Measurements from ENCODE around the gene PTCRA. TPM values are rescaled to one million over a fixed set of nuclear protein-coding genes. Genes with fewer than 3 reads are reported as not detected.

PTCRA gene
- total RNA-seq, 1 experiment from 2014 or later: not detected

- Histone ChIP-seq H3K9me2 (ENCODE audit: insufficient read depth) (no peaks in the 10 kb centered on the region), H3K9me3 (ENCODE audit: control insufficient read depth in 1 of 2, insufficient read depth in 1 of 2, low read depth in 1 of 2, low read length in 2 of 2) (no peaks in the 10 kb centered on the region), H3K79me2 (ENCODE audit: insufficient read depth, low read length) (peaks cover 48% of the 10 kb centered on the region), H3K36me3 (ENCODE audit: control insufficient read depth in 1 of 2, insufficient read depth in 2 of 2, low read length in 2 of 2) (peaks cover 25% of the 10 kb centered on the region in 2 experiments; a peak in 3 of 4 replicates), H3K27me3 (ENCODE audit: insufficient read depth, low read length) (no peaks in the 10 kb centered on the region), H3K4me2 (ENCODE audit: low read length) (no peak overlapping the region), H2AFZ (ENCODE audit: low read depth, low read length, poor library complexity, severe bottlenecking) (no peak overlapping the region), H3K27ac (ENCODE audit: low read depth, low read length) (no peak overlapping the region), H4K20me1 (ENCODE audit: insufficient read depth) (no peaks in the 10 kb centered on the region), H3K9ac (ENCODE audit: low read length) (no peak overlapping the region), H3K4me1 (ENCODE audit: control insufficient read depth in 1 of 2, insufficient read depth in 2 of 2, low read length in 2 of 2) (peaks cover 8 to 18% of the 10 kb centered on the region in 2 experiments; a peak in 3 of 4 replicates), H3K4me3 (replicated peaks in 1 of 2; ENCODE audit: low read depth in 1 of 2, low read length in 2 of 2) (no peak overlapping the region)
- POLR2A ChIA-PET: no interaction called here
- RAD21 ChIA-PET (ENCODE audit: low non-redundant PET in 1 of 2, low total read pairs in 2 of 2, uncharacterized antibody in 2 of 2, unreplicated experiment in 2 of 2): no interaction called here
- intact Hi-C loops (cut with micrococcal nuclease): no loop called here
- BruUV-seq (replicated peaks): no TSS peak
- no peak for TF ChIP-seq ATF3 (IDR thresholded peaks at IDR 0.05)
- TF ChIP-seq CTCF (IDR thresholded peaks at IDR 0.05 in 2 of 3, conservative IDR thresholded peaks at IDR 0.05 in 1 of 3; ENCODE audit: borderline replicate concordance in 1 of 3, insufficient read depth in 1 of 3, low read depth in 2 of 3, low read length in 2 of 3): no peak
- no peak for TF ChIP-seq EZH2 (IDR thresholded peaks at IDR 0.05)
- no peak for TF ChIP-seq POLR2AphosphoS5 (IDR thresholded peaks at IDR 0.05; ENCODE audit: low read depth, low read length)
- TF ChIP-seq FOSL1 (IDR thresholded peaks at IDR 0.05; ENCODE audit: low read depth): no peak
- CTCF ChIA-PET: no interaction called here
- DNase-seq (ENCODE audit: low read depth, low spot score): no peak
- ATAC-seq: no peak
Observed at GRCh38 chr6:42932412-42932811, 16.6 kb downstream of the PTCRA start.

- Histone ChIP-seq H3K27ac (ENCODE audit: low read depth, low read length) (no peak overlapping the region), H3K9me2 (ENCODE audit: insufficient read depth) (no peaks in the 10 kb centered on the region), H3K9ac (ENCODE audit: low read length) (no peak overlapping the region), H3K36me3 (ENCODE audit: control insufficient read depth in 1 of 2, insufficient read depth in 2 of 2, low read length in 2 of 2) (peaks cover 25% of the 10 kb centered on the region in 2 experiments; a peak in 3 of 4 replicates), H3K27me3 (ENCODE audit: insufficient read depth, low read length) (no peaks in the 10 kb centered on the region), H3K79me2 (ENCODE audit: insufficient read depth, low read length) (peaks cover 48% of the 10 kb centered on the region), H2AFZ (ENCODE audit: low read depth, low read length, poor library complexity, severe bottlenecking) (no peak overlapping the region), H3K4me2 (ENCODE audit: low read length) (no peak overlapping the region), H3K4me1 (ENCODE audit: control insufficient read depth in 1 of 2, insufficient read depth in 2 of 2, low read length in 2 of 2) (peaks cover 5 to 16% of the 10 kb centered on the region in 2 experiments; a peak in 3 of 4 replicates), H4K20me1 (ENCODE audit: insufficient read depth) (no peaks in the 10 kb centered on the region), H3K9me3 (ENCODE audit: control insufficient read depth in 1 of 2, insufficient read depth in 1 of 2, low read depth in 1 of 2, low read length in 2 of 2) (no peaks in the 10 kb centered on the region), H3K4me3 (replicated peaks in 1 of 2; ENCODE audit: low read depth in 1 of 2, low read length in 2 of 2) (no peak overlapping the region)
- DNase-seq (ENCODE audit: low read depth, low spot score): no peak
- RAD21 ChIA-PET (ENCODE audit: low non-redundant PET in 1 of 2, low total read pairs in 2 of 2, uncharacterized antibody in 2 of 2, unreplicated experiment in 2 of 2): no interaction called here
- ATAC-seq: no peak
- BruUV-seq (replicated peaks): no TSS peak
- intact Hi-C loops (cut with micrococcal nuclease): no loop called here
- POLR2A ChIA-PET: no interaction called here
- no peak for TF ChIP-seq ATF3 (IDR thresholded peaks at IDR 0.05)
- TF ChIP-seq ELF1 (IDR thresholded peaks at IDR 0.05; ENCODE audit: borderline replicate concordance, low read depth): no peak
- no peak for TF ChIP-seq SIN3A (IDR thresholded peaks at IDR 0.05; ENCODE audit: low read depth)
- no peak for TF ChIP-seq ZBTB33 (IDR thresholded peaks at IDR 0.05; ENCODE audit: extremely low read depth, insufficient replicate concordance, low read length)
- no peak for TF ChIP-seq FOSL1 (IDR thresholded peaks at IDR 0.05; ENCODE audit: low read depth)
- TF ChIP-seq ZFX (IDR thresholded peaks at IDR 0.05): no peak
- no peak for TF ChIP-seq MAX (IDR thresholded peaks at IDR 0.05)
- no peak for TF ChIP-seq CEBPB (IDR thresholded peaks at IDR 0.05; ENCODE audit: low read depth)
- TF ChIP-seq ZNF274 (IDR thresholded peaks at IDR 0.05; ENCODE audit: low read depth, low read length): no peak
- CTCF ChIA-PET: no interaction called here
Observed at GRCh38 chr6:42933205-42933604, 17.4 kb downstream of the PTCRA start.
